Measurements from ENCODE around the gene PRKCH.

DNA sequence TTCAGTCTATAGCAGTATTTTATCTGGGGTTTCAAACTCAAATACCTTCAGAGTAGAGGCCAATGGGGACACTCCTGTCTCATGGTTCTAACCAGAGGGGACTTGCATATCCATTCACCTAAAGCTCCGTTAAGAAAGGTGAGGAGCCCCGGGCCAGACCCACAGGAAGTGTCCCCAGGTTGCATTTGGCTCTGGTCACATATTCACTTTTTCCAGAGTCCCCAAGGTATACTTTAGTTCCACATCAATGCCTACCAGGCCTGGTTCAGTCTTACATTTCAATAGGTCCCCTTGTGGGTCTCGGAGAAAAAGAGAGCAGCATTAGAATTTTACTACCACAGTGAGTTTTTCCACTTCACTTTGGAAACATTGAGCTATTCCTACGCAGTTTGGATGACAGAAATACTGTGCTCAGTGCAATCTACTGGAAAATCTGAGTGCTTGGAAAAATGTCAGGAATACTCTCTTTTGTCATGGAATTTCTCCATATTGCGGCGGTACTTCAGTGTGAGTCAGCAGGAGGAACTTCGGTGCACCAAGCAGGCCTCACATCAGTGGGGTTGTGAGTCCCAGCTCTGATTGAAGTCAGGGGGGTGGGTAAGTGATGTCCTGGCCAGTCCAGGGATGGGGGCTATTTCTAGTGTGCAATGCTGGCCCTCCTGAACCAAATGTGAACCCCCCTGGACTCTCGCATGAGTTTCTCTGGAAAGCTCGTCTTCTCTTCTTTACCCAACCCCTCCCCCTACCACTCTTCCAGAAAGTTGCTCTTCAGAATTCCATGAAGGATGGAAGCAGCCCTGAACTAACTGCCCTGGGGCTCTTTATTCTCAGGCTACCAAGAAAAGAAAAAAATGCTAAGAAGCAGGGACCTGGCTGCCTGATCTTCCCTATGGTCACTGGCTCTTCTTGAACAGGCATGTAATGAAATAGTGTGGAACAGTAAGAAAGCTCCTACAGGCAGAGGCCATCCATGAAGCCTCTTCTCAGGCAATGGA, 184.7 kb downstream of the PRKCH start:
- TF ChIP-seq, protein P1, sequence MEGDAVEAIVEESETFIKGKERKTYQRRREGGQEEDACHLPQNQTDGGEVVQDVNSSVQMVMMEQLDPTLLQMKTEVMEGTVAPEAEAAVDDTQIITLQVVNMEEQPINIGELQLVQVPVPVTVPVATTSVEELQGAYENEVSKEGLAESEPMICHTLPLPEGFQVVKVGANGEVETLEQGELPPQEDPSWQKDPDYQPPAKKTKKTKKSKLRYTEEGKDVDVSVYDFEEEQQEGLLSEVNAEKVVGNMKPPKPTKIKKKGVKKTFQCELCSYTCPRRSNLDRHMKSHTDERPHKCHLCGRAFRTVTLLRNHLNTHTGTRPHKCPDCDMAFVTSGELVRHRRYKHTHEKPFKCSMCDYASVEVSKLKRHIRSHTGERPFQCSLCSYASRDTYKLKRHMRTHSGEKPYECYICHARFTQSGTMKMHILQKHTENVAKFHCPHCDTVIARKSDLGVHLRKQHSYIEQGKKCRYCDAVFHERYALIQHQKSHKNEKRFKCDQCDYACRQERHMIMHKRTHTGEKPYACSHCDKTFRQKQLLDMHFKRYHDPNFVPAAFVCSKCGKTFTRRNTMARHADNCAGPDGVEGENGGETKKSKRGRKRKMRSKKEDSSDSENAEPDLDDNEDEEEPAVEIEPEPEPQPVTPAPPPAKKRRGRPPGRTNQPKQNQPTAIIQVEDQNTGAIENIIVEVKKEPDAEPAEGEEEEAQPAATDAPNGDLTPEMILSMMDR (IDR thresholded peaks at IDR 0.05; ENCODE audit: low read depth, low read length), result no peak
- TF ChIP-seq POLR2A (IDR thresholded peaks at IDR 0.05; ENCODE audit: extremely low read depth, insufficient read length) (no peak), MYC (IDR thresholded peaks at IDR 0.05; ENCODE audit: low read depth, low read length) (no peak)
- TF ChIP-seq, protein P2, sequence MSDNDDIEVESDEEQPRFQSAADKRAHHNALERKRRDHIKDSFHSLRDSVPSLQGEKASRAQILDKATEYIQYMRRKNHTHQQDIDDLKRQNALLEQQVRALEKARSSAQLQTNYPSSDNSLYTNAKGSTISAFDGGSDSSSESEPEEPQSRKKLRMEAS (IDR thresholded peaks at IDR 0.05; ENCODE audit: low read depth, low read length), result no peak

All from NB4 (cell line).